AG04449 (cell line): ENCODE results near the gene CORO2B.

Experiments used
- CTCF ChIA-PET: fragments of 350-600 bp; formaldehyde crosslinking; extraction: SDS; loops from one replicate; lab custom pipeline; 2021; ENCODE audit warnings: antibody characterized with exemption; lab: Yijun Ruan, JAX
- POLR2A ChIA-PET: fragments of 400-600, 350-600 bp; formaldehyde crosslinking; extraction: SDS; loops from one replicate; lab custom pipeline; 2020; ENCODE audit warnings: antibody characterized with exemption, inconsistent platforms; lab: Yijun Ruan, JAX
- DNase-seq: peaks from one replicate; pipeline ENCODE4 v3.0.0-alpha.2; 2010; ENCODE audit warnings: low read depth, low spot score
- H3K4me3 ChIP-seq: 2 replicates; pipeline ENCODE4 v1.5.1; 2011; ENCODE audit warnings: low read depth, mild to moderate bottlenecking, control low read depth, low read length
- CTCF ChIP-seq: IDR thresholded peaks from one replicate; pipeline ENCODE4 v1.5.1; 2011; ENCODE audit warnings: mild to moderate bottlenecking, moderate library complexity, low read length, control low read depth, inconsistent platforms; ENCODE audit not compliant: insufficient read depth; ENCODE audit errors: missing control alignments

CORO2B gene

GRCh38 chr15:68672781-68673205, 94.0 kb downstream of the CORO2B start:
- H3K4me3 ChIP-seq = no peak overlapping the region
- TF ChIP-seq CTCF = peak; percentile 49
- POLR2A ChIA-PET = no interaction called here
- DNase-seq = no peak
- CTCF ChIA-PET = interaction anchor here (0.9 to 14.6 kb wide), 16 partner anchors 13 to 422 kb away, joined by 3 to 408 read pairs (median 6); partner anchors contain the start of gene CORO2B

GRCh38 chr15:68674975-68675374, 96.2 kb downstream of the CORO2B start:
- DNase-seq = no peak
- TF ChIP-seq CTCF = no peak
- no peak overlapping the region for H3K4me3 ChIP-seq
- ChIA-PET POLR2A (no interaction called here), CTCF (interaction anchor here (0.7 to 14.6 kb wide), 29 partner anchors 9 to 424 kb away, joined by 3 to 408 read pairs (median 11); partner anchors contain the start of genes CORO2B and ITGA11)

- no peak for DNase-seq
- CTCF ChIA-PET = interaction anchor here (1.1 to 14.6 kb wide), 20 partner anchors 8 to 423 kb away, joined by 3 to 408 read pairs (median 18); partner anchors contain the start of gene CORO2B
- TF ChIP-seq CTCF = no peak
- POLR2A ChIA-PET = no interaction called here
- no peak overlapping the region for H3K4me3 ChIP-seq
These were observed 97.3 kb downstream of the CORO2B start for GRCh38 chr15:68676011-68676605.

- no peak for DNase-seq
- TF ChIP-seq CTCF = no peak
- POLR2A ChIA-PET = no interaction called here
- H3K4me3 ChIP-seq = no peak overlapping the region
- CTCF ChIA-PET = interaction anchor here (1.0 to 14.6 kb wide), 10 partner anchors 10 to 424 kb away, joined by 3 to 408 read pairs (median 39); partner anchors contain the start of gene CORO2B
These were observed 98.1 kb downstream of the CORO2B start for GRCh38 chr15:68676926-68677325.

GRCh38 chr15:68677996-68678395, 99.2 kb downstream of the CORO2B start:
- TF ChIP-seq CTCF = no peak
- ChIA-PET POLR2A (no interaction called here), CTCF (interaction anchor here (0.8 to 14.6 kb wide), 4 partner anchors 13 to 126 kb away, joined by 3 to 408 read pairs (median 216); no protein-coding TSS in a partner anchor)
- no peak overlapping the region for H3K4me3 ChIP-seq
- DNase-seq = no peak

- POLR2A ChIA-PET = no interaction called here
- H3K4me3 ChIP-seq = no peak overlapping the region
- TF ChIP-seq CTCF = no peak
- CTCF ChIA-PET = interaction anchor here (0.8 to 14.6 kb wide), 8 partner anchors 9 to 197 kb away, joined by 3 to 408 read pairs (median 12); no protein-coding TSS in a partner anchor
- no peak for DNase-seq
These were observed 100.0 kb downstream of the CORO2B start for GRCh38 chr15:68678746-68679145.
